Measurements from ENCODE around the gene OPRPN. TPM values are rescaled to one million over a fixed set of nuclear protein-coding genes. Genes with fewer than 3 reads are reported as not detected.

Gene OPRPN
- total and polyA plus RNA-seq, 2 donors (not counting 3 experiments of a cell fraction or from before 2014, with no cell fraction given), result not detected

GRCh38 chr4:70367813-70368212, 29.9 kb upstream of the OPRPN start:
- no peaks in the 10 kb centered on the region for H3K9me3 ChIP-seq (replicated peaks; ENCODE audit: control insufficient read depth, insufficient read depth, low read length)
- dilution Hi-C loops (cut with MboI; ENCODE audit: extremely low pct_ligation_motif_present, low sequenced_read_pairs), result no loop called here
- H4K20me1 ChIP-seq (replicated peaks; ENCODE audit: control insufficient read depth, extremely low read depth, insufficient read depth, low read length), result no peaks in the 10 kb centered on the region
- POLR2A ChIA-PET, result no interaction called here
- no peaks in the 10 kb centered on the region for H3K9me1 ChIP-seq (replicated peaks; ENCODE audit: control insufficient read depth, extremely low read depth, insufficient read depth, low read length)
- H3K4me2 ChIP-seq (ENCODE audit: insufficient read depth, low read length), result no peak overlapping the region
- H3K79me2 ChIP-seq (ENCODE audit: control insufficient read depth, insufficient read depth, low read length), result no peaks in the 10 kb centered on the region
- TF ChIP-seq CTCF (IDR thresholded peaks at IDR 0.05; ENCODE audit: extremely low read depth in 1 of 2, insufficient read depth in 1 of 2, low read depth in 1 of 2, low read length in 2 of 2) (no peak), EZH2 (IDR thresholded peaks at IDR 0.05; ENCODE audit: borderline replicate concordance, low read depth, low read length, severe bottlenecking) (no peak), JUN (IDR thresholded peaks at IDR 0.05; ENCODE audit: borderline replicate concordance, insufficient read depth, insufficient read length, low read depth) (no peak), FOS (IDR thresholded peaks at IDR 0.05; ENCODE audit: borderline replicate concordance, insufficient read depth, low read length) (no peak), POLR2A (IDR thresholded peaks at IDR 0.05; ENCODE audit: low read depth, low read length) (no peak), POLR2AphosphoS5 (IDR thresholded peaks at IDR 0.05; ENCODE audit: insufficient read depth, low read depth, low read length) (no peak), MYC (IDR thresholded peaks at IDR 0.05; ENCODE audit: low read depth, low read length) (no peak), MAX (IDR thresholded peaks at IDR 0.05; ENCODE audit: insufficient read depth, insufficient read length) (no peak), GATA2 (IDR thresholded peaks at IDR 0.05; ENCODE audit: insufficient read depth, insufficient read length, low read depth, low read length) (no peak)
- no TSS peak for BruUV-seq (replicated peaks)
- no peak overlapping the region for H3K4me3 ChIP-seq (replicated peaks in 1 of 3; ENCODE audit: insufficient read depth in 1 of 3, low read depth in 1 of 3, low read length in 3 of 3)
- DNase-seq (ENCODE audit: low read depth, low spot score), result no peak
- H3K9ac ChIP-seq (replicated peaks; ENCODE audit: extremely low read depth, insufficient read depth, low read length), result no peak overlapping the region
- no peak overlapping the region for H2AFZ ChIP-seq (ENCODE audit: low read depth, low read length)
- intact Hi-C loops (cut with micrococcal nuclease), result no loop called here
- no peaks in the 10 kb centered on the region for H3K4me1 ChIP-seq (ENCODE audit: control insufficient read depth, extremely low read depth, insufficient read depth, low read length)
- CTCF ChIA-PET, result no interaction called here
- FAIRE-seq, result no peak
- H3K27me3 ChIP-seq (ENCODE audit: control insufficient read depth in 2 of 2, insufficient read depth in 2 of 2, low read length in 2 of 2), result no peaks in the 10 kb centered on the region
- no peaks in the 10 kb centered on the region for H3K36me3 ChIP-seq (ENCODE audit: control insufficient read depth in 2 of 2, extremely low read depth in 1 of 2, insufficient read depth in 2 of 2, low read length in 2 of 2)
- H3K27ac ChIP-seq (ENCODE audit: insufficient read depth, low read depth, low read length), result no peak overlapping the region
